Hepatocyte (in vitro differentiated cells): ENCODE results near the gene CEBPZ.

Experiments
- CTCF ChIP-seq: fragments of 200-600 bp; sonication (generic); IDR thresholded peaks from 2 replicates; pipeline ENCODE4 v1.5.1; 2016; ENCODE audit warnings: antibody characterized with exemption, mild to moderate bottlenecking; ENCODE audit not compliant: poor library complexity
- EZH2 ChIP-seq: fragments of 200-600 bp; sonication (generic); IDR thresholded peaks from 2 replicates; pipeline ENCODE4 v1.6.1; 2016; ENCODE audit warnings: antibody characterized with exemption, mild to moderate bottlenecking, borderline replicate concordance
- EZH2phosphoT487 ChIP-seq: fragments of 200-600 bp; sonication (generic); IDR thresholded peaks from one replicate; pipeline ENCODE4 v1.6.1; 2018; ENCODE audit warnings: antibody characterized with exemption, mild to moderate bottlenecking, low read depth, moderate library complexity; ENCODE audit not compliant: unreplicated experiment, severe bottlenecking

- no peak for TF ChIP-seq CTCF
- TF ChIP-seq EZH2: no peak
- no peak for TF ChIP-seq EZH2phosphoT487
These were observed 13.4 kb upstream of the CEBPZ start for GRCh38 chr2:37244755-37245154.
